Activated gamma-delta T cell treated with anti-CD3 and anti-CD28 coated beads, Interleukin-2, amount 50 U/mL, for 16 hours (primary cell): Measurements from ENCODE around the gene MED25.
"Not testable (repeated sequence)": the region's sequence is repeated elsewhere in the genome, so short reads cannot be mapped to it uniquely, and the experiment has no call there.

Experiments used
- DNase-seq: peaks from one replicate; pipeline ENCODE4 v3.0.0-alpha.2; 2020; ENCODE audit warnings: low read depth

The MED25 gene

DNA sequence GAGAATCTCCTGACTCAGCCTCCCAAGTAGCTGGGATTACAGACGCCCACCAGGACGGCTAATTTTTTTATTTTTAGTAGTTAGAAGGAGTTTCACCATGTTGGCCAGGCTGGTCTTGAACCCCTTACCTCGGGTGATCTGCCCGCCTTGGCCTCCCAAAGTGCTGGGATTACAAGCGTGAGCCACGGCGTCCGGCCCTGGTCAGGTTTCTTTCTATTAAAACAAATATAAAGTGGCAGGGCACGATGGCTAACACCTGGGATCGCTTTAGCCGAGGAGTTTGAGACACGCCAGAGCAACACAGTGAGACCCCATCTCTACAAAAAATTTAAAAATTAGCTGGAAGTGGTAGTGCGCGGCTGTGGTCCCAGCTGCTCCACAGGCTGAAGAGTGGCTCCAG is 1.5 kb upstream of the MED25 start:
- DNase-seq = no peak

DNA sequence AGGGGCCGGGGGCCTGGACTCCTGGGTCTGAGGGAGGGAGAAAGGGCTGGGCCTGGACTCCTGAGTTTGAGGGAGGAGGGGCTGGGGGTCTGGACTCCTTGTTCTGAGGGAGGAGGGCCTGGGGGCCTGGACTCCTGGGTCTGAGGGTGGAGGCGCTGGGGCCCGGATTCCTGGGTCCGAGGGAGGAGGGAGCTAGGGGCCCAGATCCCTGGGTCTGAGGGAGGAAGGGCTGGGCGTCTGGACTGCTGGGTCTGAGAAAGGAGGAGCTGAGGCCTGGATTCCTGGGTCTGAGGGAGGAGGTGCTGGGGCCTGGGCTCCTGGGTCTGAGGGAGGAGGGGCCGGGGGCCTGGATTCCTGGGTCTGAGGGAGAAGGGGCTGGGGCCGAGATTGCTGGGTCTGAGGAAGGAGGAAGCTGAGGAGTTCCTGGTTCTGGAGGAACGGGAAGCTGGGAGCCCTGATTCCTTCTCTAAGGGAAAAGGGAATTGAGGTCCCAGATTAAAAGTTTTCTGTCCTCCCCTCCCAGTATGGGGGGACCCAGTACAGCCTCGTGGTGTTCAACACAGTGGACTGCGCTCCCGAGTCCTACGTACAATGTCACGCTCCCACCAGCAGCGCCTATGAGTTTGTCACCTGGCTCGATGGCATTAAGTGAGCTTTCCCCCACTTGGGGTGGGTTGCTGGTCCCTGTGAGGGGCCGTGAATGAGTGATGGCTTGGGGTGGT is 721 bp downstream of the MED25 start:
- no peak for DNase-seq

DNA sequence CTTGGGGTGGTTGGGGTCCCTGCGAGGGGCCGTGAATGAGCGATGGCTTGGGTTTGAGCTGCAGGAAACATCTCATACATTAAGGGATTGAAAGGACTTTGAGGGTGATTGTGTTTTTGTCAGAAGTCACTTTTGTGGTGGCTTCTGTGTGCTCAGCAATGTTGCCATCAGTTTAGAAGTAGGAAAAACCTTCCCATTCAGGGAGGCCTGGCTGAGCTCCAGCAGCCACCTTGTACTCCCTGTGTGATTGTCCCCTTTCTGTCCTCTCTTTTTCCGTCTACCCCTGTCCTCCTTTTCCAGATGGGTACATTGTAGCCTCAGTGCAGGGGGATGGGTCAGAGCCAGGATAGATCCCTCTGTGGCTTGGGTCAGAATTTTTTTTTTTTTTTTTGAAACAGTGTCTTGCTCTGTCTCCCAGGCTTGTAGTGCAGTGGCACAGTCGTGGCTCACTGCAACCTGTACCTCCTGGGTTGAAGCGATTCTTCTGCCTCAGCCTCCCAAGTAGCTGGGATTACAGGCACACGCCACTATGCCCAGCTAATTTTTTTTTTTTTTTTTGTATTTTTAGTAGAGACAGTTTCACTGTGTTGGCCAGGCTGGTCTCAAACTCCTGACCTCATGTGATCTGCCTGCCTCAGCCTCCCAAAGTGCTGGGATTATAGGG is 1.5 kb downstream of the MED25 start:
- not testable (repeated sequence) for DNase-seq

DNA sequence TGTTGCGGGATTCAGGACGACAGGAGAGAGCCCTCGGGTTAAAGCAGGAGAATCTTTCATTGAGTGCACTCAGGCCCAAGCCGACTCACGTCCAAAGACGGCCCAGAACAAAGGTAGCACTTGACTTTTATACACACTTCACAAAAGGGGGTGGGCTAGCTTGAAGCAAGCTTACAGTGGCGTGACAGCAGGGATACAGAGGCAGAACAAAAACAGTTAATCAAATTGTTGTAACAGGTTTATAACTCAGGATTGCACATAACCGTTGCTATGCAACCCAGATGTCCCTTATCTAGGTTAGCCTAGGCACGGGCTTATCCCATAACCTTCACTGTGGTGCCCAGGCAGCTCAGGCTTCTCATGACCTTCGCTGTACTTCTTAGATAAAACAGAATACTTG is 2.0 kb downstream of the MED25 start:
- DNase-seq = no peak

DNA sequence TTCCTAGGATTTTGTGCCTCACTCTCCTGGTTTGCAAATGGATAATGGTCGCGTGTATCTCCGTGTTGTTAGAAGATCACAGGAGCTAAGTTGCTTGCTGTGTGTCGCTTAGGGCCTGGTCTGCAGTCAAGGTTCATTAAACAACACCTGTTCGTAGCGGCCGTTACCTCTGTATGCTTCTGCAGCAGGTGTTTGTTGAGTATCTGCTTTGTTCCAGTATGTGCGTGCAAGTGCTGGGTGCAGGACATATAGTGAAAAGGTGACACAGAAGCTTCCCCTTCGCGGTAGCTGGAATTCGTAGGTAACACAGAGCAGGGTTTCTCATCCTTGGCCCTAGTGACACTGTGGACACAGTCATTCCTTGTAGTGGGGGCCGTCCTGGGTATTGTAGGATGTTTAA is 5.4 kb downstream of the MED25 start:
- DNase-seq = no peak

DNA sequence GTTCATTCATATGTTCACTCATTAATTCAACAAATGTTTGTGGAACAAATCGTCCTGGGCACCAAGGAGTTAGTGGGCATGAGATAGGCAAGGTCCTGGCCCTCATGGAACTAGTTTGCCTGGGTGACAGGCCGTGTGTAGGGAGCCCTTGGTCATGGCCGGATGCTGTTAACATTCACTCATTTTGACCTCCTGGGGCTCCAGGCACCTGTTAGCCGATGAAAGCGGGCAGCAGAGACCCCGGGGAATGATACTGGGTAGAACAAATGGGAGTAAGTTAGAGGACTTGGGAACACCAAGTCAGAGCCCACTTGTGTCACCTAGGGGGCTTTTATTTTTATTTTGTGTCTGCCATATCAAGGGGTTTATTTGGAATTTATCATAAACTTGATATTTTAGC is 6.6 kb downstream of the MED25 start:
- no peak for DNase-seq

DNA sequence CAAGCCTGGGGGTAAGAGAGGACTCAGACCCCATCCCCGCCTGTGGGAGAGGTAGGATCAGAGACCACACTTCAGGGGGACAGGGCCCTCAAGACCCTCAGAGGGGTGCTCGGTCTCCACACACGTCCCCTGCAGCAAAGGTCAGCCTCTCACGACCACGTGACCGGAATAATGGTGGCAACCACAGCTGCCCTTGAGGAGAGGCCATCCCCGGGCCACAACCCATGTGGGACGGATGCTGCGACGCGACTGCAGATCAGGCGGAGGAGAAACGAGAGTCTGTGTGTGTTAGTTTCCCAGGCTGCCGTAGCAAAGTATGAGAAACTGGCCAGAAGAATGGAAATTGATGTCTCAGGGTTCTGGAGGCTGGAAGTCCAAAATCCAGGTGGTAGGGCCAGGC is 8.9 kb downstream of the MED25 start:
- no peak for DNase-seq

DNA sequence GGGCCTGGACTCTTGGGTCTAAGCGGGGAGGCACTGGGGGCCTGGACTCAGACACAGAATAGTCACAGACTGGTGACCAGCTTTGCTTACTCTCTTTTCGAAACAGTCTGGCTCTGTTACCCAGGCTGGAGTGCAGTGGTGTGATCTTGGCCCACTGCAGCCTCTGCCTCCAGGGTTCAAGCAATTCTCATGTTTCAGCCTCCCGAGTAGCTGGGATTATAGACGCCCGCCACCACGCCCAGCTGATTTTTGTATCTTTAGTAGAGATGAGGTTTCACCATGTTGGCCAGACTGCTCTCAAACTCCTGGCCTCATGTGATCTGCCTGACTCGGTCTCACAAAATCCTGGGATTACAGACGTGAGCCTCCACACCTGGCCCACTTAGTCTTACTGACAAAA is 11.1 kb downstream of the MED25 start:
- no peak for DNase-seq

DNA sequence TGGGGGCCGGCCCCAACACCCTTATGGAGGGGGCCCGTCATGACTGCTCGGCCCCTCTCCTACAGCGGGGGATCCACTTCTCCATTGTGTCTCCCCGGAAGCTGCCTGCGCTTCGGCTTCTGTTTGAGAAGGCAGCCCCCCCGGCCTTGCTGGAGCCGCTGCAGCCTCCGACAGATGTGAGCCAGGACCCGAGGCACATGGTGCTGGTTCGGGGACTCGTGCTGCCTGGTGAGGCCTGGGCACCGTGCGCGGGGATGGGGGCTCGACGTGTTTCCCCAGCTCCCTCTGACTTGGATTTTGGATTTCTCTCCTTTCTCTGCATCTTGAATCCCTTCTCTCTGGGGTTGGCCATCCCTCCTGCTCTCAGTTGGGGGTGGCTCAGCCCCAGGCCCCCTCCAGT is 11.6 kb downstream of the MED25 start:
- DNase-seq = no peak

DNA sequence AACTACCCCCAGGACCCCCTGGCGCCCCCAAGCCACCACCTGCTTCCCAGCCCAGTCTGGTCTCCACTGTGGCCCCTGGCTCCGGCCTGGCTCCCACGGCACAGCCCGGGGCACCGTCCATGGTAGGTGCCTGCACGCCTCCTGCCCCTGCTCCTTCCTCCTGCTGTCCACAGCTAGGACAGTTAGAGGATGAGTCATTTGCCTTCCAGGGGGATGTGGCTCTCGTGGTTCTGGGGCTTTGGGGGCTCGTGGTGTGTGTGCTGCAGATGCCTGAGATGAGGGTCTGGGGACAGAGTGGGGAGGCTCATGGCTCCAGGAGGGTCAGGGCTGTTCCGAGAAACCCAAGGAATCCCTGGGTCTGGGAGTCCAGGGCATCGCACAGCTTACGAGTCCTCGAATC is 12.7 kb downstream of the MED25 start:
- no peak for DNase-seq

DNA sequence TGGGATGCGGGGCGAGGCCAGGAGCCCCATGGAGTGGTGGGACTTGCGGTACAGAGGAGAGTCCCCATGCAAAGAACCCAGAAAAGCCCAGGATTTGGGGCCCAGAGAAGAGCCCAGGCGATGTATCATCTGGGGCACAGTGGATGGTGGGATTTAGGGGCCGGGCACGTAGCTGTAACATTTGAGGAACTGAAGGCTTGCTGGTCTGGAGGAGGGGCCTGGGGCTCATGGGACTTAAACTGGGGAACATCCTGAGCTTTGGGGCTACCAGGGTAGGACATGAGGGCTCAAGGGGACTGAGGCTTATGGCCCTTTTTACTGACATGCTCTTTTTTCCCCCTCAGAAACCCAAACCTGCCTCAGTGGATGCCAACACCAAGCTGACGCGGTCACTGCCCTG is 13.5 kb downstream of the MED25 start:
- no peak for DNase-seq

DNA sequence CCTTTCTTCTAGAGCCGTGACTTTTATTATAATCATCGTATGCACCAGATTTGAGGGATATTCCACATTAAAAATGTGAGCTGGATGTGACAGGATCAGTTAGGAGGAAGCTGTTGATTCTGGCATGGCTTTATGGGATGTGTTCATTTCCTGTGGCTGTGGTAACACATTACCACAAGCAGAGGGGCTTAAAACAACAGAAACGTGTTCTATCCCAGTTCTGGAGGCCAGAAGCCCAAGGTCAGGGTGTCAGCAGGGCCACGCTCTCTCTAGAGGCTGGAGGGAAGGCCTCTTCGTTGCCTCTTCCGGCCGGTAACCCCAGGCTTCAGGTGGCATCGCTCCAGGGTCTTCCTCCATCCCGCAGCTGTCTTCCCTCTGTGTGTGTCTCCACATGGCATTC is 14.5 kb downstream of the MED25 start:
- no peak for DNase-seq

DNA sequence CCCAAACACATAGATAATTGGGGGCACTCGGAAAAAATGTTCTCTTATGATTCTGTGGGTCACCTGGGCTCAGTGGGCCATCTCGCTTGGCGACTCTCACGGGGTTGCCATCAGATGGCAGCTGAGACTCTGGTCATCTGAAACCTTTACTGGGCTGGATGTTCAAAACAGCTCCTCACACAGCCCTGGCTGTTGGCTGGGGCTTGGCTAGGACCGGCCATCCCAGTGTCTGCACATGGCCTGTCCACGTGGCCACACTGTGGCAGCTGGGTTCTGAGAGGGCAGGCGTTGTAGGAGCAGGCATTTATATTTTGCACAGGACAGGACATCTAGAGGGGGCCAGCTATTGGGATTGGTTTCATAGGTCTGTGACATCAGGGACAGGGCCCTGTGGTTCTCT is 15.5 kb downstream of the MED25 start:
- DNase-seq = no peak

DNA sequence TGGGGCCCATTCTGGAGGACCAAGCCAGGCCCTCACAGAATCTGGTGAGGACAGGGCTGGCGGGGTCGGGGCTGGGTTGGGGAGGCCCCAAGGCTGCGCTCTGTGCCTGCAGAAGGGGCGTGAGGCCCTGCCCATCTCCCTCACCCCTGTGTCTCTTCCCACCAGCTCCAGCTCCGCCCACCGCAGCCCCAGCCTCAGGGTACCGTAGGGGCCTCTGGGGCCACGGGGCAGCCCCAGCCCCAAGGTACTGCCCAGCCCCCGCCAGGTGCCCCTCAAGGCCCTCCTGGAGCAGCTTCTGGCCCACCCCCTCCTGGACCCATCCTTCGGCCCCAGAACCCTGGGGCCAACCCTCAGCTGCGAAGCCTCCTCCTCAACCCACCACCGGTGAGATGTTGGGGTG is 17.5 kb downstream of the MED25 start:
- DNase-seq = no peak

DNA sequence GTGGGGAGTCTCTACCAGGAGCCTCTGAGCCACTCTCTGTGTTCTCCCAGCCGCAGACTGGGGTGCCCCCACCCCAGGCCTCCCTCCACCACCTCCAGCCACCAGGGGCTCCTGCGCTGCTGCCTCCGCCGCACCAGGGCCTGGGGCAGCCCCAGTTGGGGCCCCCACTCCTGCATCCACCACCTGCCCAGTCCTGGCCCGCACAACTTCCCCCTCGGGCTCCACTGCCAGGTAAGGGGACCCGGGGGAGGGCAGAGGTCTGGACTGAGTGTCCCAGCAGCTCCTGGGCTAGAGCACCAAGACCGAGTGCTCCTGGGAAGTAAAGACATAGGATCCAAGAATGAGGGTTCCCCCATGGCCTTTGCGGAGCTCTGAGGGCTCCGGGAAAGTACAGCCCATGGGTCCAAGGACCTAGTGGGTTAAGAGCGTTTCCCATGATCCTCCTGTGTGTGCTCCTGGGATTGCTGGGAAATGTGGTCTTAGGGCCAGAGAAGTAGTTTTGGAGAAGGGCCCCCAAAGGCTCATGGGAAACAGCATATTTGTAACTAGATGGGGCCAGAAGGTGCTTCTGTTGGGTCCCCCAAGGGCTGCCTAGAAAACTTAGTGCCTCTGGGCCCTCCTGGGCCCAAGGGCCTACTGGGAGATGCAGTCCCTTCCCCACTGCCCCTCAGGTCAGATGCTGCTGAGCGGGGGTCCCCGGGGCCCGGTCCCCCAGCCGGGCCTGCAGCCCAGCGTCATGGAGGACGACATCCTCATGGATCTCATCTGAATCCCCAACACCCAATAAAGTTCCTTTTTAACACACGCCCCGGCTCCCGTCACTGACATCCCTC is 18.3 kb downstream of the MED25 start:
- no peak for DNase-seq

DNA sequence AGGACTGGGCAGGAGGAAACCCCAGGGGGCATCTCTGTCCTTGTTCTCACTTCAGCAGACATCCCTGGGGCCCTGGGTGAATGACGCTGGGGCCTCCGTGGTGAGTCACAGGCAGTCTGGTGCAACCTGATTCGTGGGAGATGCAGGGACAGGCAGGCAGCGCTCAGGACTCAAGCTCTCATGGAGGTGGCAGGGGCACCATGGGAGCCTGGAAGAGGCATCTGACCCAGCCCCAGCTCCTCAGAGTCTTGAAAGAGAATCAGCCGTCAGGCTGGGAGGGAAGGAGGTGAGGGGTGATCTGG is 18.9 kb downstream of the MED25 start:
- no peak for DNase-seq

DNA sequence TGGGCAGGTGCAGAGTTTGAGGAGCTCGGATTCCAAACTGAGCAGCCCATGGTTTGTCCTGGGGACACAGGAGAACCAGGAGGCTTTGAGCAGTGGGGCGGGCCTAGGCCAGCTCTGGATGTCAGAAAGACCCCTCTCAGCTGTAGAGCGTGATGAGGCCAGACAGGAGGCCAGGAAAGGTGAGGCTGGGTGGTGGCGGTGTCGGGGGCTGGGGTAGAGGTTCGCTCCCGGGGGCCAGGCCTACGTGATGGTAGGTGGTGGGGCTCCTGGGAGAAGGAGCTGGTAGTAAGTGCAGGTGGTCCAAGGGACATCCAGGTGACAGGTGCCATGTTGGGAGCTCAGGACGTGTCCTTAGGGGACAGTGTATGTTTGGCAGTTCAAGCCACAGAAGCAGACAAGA is 19.3 kb downstream of the MED25 start:
- DNase-seq = no peak

DNA sequence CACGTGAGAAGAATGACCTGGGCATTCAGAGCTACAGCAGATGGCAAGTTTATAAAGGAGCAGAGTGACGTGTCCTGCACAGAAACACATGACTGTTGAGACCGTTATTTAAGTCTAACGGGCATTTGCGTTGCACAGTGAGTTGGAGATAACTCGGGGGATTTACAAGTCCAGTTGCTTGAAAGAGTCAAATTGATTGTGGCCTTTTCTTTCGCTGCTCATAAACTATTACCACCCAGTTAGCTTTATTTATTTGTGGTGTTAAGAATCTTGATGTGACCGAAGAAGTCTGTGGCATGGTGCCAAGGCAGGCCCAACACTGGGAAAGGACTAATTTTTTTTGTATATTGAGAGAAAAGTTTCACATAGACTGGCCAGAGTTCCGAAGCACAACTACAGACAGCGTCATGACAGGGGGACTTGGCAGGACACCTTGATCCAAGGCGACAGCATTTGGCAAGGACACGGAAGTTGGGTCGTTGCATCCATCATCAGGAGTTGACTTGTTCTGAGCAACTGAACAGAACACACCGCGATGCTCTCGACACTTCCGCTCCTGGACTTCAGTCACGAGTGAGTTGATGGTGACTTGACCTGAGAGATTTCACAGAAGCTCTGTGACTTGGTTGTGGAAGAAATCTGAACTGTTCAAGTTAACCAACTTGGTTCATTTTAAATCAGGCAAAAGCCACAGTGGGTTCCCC is 20.9 kb downstream of the MED25 start:
- no peak for DNase-seq

DNA sequence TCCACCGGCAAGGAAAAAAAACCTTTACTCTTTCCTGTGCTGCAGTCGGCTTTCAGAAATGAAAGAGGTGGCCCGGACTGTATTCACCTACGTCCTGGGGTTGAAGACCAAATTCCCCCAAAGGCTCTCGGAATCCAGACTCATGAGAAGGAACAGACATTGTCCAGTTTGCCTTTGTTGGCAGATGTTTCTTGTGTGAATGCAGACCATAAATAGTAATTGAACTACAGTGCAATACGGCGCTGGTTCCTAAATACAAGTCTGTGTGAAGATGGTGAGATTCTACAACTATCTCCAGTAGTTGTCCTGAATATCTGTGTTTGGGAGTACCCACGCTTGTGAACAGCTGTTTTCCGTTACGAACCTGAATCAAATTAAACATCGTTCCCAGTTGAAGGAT is 21.6 kb downstream of the MED25 start:
- no peak for DNase-seq

DNA sequence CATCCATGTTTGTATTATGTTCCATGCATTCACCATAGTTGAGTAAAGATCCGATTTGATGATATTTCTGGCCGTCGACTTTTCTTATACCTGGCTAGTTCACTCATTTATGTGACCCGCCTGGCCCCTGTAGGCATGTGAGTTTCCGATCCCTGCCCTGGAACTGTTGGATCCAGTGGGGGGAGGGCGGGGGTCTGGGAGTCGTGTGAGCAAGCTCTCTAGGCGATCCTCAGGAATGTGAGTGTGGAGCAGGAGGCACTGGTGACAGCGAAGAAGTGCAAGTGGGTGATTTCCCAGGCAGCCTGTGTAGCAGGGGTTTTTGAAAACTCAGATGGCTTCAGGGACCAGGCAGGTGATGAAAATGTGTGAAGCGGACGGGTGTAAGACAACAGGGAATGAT is 22.2 kb downstream of the MED25 start:
- DNase-seq = no peak

DNA sequence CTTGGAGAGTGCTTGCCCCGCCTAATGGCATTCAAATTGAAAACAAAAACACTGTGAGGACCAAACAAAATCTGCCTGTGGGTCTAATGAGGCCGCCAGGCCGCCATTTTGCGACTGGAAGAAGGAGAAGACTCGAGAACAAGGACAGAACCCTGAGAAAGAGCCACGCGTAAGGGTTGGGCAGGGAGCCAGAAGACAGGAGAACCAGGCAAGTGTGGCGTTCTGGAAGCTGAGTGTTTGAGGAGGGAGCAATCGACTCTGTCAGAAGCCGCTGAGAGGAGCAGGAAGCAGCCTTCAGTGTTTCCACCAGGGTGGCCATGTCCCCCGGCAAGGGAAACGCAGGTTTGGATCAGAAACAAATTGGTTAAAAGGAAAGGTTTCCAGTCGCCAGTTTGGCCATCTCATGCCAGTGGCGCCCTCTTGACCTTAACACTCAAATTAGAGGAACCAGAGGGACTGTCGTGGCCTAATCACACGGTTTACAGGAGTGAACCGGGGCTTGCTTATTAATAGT is 22.7 kb downstream of the MED25 start:
- DNase-seq = no peak

DNA sequence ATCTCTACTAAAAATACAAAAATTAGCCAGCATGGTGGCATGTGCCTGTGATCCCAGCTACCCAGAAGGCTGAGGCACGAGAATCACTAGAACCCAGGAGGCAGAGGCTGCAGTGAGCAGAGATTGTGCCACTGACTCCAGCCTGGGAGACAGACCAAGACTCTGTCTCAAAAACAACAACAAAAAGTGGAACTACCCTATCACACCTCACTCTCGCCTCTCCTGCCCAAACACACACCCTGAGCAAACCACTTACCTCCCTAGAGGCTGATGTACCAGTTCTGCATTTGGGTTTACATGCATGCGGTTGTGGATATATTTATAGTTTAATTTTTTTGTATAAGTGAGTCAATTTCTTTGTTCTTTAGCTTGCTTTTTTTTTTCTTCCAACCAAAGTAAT is 25.2 kb downstream of the MED25 start:
- no peak for DNase-seq
